GM19452 (cell line): ENCODE results near the gene DDX4.

ENCODE experiments used
- ATAC-seq: cut with Tn5 transposase; IDR thresholded peaks from one replicate; pipeline ENCODE4 v1.9.1; 2021; ENCODE audit not compliant: unreplicated experiment

DDX4 gene

DNA sequence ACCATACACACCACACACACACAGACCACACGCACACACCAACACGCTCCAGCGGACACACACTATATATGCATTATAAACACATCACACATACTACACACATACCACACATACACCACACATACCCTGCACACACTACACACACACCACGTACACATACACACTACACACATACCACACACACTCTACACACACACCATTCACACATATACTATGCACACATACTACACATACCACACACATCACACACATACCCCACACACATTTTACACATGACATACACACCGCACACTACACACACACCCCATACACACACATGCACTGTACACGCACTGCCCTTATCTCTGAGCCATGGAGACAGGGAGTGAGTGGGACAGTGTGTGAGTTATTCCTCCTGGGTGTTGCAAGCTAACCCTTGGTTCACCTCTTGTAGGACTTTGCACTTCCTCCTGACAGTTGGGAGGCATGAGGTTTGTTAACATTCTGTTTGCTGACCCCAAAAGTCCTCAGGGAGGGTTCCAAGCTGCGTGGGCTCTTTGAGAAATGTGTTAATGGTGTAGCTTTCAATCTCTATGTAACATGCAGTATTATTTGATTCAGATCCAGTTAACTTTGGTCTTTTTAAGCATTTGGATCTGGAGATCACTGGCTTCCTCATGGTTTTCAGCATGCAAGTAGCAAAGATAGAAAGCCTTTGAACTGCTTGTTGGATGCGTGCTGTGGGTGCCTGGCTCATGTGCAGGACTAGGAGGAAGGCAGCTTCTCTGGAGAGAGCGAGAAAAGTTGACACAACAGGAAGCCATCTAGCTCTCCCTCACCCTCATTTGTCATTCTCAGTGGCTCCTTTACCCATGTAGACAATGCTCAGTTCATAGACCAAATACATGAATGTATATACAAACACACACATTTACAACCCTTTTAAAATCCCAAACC lies 127.0 kb downstream of the DDX4 start:
- ATAC-seq = no peak

DNA sequence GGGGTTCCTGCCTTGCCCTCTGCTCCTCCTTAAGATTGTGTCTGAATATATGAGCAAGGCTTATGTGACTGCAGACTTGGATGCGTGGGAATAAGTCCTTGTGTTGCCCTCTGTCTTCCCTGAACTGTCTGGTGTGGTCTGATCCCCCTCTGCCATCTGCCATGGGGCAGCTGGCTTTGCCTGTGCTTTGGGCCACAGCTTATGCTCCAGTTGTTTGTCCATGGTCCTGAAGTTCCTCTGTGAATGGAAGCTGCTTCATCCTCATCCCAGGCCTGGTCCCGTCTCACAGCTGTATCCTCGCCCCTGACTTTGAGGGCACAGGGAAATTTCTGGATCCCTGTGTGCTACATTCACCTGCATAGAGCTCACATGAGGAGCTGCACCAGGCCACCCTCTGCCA lies 128.0 kb downstream of the DDX4 start:
- no peak for ATAC-seq

DNA sequence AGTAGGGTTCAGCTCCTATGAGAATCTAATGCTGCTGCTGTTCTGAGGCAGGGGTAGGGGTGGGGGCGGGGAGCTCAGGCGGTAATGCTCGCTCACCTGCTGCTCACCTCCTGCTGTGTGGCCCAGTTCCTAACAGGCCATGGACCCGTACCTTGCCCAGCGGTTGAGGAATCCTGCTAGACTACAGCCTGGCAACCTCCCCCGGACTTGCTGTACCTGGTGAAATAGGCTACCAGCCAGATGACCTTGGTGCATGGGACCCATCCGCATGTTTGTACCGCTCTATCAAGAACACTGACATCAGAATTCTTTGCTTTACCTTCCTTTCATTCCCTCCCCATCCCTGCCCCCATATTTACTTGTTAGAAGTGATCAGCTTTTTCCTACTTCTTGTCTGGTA lies 128.6 kb downstream of the DDX4 start:
- ATAC-seq = no peak
